HG03025 (cell line): ENCODE results near the gene ORAI3.
A peak's percentile ranks its signal among the peaks of the same experiment; 100 is the strongest.

Source experiments
- ATAC-seq: cut with Tn5 transposase; IDR thresholded peaks from one replicate; pipeline ENCODE4 v1.9.1; 2021; ENCODE audit warnings: mild to moderate bottlenecking, moderate library complexity; ENCODE audit not compliant: unreplicated experiment, low FRiP score

ORAI3 gene

GRCh38 chr16:30987581-30988190 lies 38.8 kb downstream of the ORAI3 start:
- no peak for ATAC-seq

GRCh38 chr16:30989469-30990047 lies 40.7 kb downstream of the ORAI3 start:
- ATAC-seq = no peak

GRCh38 chr16:30990105-30990504 lies 41.2 kb downstream of the ORAI3 start:
- no peak for ATAC-seq

GRCh38 chr16:30991052-30991451 lies 42.2 kb downstream of the ORAI3 start:
- no peak for ATAC-seq

- no peak for ATAC-seq
These were observed 43.5 kb downstream of the ORAI3 start for GRCh38 chr16:30992276-30992780.

GRCh38 chr16:30992931-30993816 lies 44.3 kb downstream of the ORAI3 start:
- ATAC-seq = no peak

- ATAC-seq = no peak
These were observed 47.1 kb downstream of the ORAI3 start for GRCh38 chr16:30995927-30996323.

- ATAC-seq = no peak
These were observed 47.6 kb downstream of the ORAI3 start for GRCh38 chr16:30996324-30996984.

- peak; percentile 46 for ATAC-seq
These were observed 48.3 kb downstream of the ORAI3 start for GRCh38 chr16:30996985-30997724.

- no peak for ATAC-seq
These were observed 49.1 kb downstream of the ORAI3 start for GRCh38 chr16:30997725-30998711.

- no peak for ATAC-seq
These were observed 50.2 kb downstream of the ORAI3 start for GRCh38 chr16:30998852-30999761.

GRCh38 chr16:31000671-31001382 lies 52.0 kb downstream of the ORAI3 start:
- no peak for ATAC-seq

- ATAC-seq = no peak
These were observed 52.8 kb downstream of the ORAI3 start for GRCh38 chr16:31001507-31002249.

GRCh38 chr16:31002250-31002700 lies 53.4 kb downstream of the ORAI3 start:
- ATAC-seq = no peak

GRCh38 chr16:31002862-31003341 lies 54.0 kb downstream of the ORAI3 start:
- ATAC-seq = no peak

- ATAC-seq = no peak
These were observed 54.9 kb downstream of the ORAI3 start for GRCh38 chr16:31003744-31004143.
